Measurements from ENCODE around the gene BBX.

BBX gene

GRCh38 chr3:107855710-107856109, 332.9 kb downstream of the BBX start:
- no peaks in the 10 kb centered on the region for H3K4me1 ChIP-seq (ENCODE audit: control insufficient read depth, insufficient read depth, low read length)
- H3K9ac ChIP-seq (ENCODE audit: low read depth, low read length), result no peak overlapping the region
- no peaks in the 10 kb centered on the region for H3K27me3 ChIP-seq (ENCODE audit: control insufficient read depth, insufficient read depth, low read length)
- H3K4me3 ChIP-seq (ENCODE audit: low read depth, low read length), result no peak overlapping the region
- no peak overlapping the region for H3K27ac ChIP-seq (ENCODE audit: low read depth, low read length)
- no peaks in the 10 kb centered on the region for H3K36me3 ChIP-seq (ENCODE audit: control insufficient read depth, insufficient read depth, low read length)
- H3K9me3 ChIP-seq (ENCODE audit: control insufficient read depth, insufficient read depth, low read length), result 0 out of 2 replicates have a peak, but pooled peaks cover 4% of the 10 kb centered on the region

- Histone ChIP-seq H3K9ac (ENCODE audit: low read depth, low read length) (no peak overlapping the region), H3K4me3 (ENCODE audit: low read depth, low read length) (no peak overlapping the region), H3K9me3 (ENCODE audit: control insufficient read depth, insufficient read depth, low read length) (no peaks in the 10 kb centered on the region), H3K4me1 (ENCODE audit: control insufficient read depth, insufficient read depth, low read length) (no peaks in the 10 kb centered on the region), H3K36me3 (ENCODE audit: control insufficient read depth, insufficient read depth, low read length) (no peaks in the 10 kb centered on the region), H3K27me3 (ENCODE audit: control insufficient read depth, insufficient read depth, low read length) (no peaks in the 10 kb centered on the region), H3K27ac (ENCODE audit: low read depth, low read length) (no peak overlapping the region)
Measured at GRCh38 chr3:107857854-107858253, 335.1 kb downstream of the BBX start.

DNA sequence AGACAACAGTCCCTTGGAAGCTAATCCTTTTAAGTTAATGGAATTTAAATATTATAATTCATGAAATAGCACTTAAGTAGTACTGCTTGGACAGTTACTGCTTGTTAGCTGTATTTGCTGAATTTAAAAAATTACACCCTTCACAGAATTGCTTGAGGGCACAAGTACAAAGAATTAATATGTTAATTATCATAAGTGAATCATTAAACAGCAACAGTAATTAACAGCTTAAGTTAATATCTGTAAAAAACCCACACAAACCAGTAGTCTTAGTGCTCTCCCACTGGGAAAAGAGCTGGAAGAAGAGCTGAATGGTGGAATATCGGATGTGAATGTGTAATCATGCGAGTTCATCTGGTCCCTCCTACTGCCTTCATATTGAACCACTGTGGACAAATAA, 336.1 kb downstream of the BBX start:
- no peak overlapping the region for H3K27ac ChIP-seq (ENCODE audit: low read depth, low read length)
- no peaks in the 10 kb centered on the region for H3K9me3 ChIP-seq (ENCODE audit: control insufficient read depth, insufficient read depth, low read length)
- no peaks in the 10 kb centered on the region for H3K4me1 ChIP-seq (ENCODE audit: control insufficient read depth, insufficient read depth, low read length)
- H3K9ac ChIP-seq (ENCODE audit: low read depth, low read length), result no peak overlapping the region
- no peaks in the 10 kb centered on the region for H3K27me3 ChIP-seq (ENCODE audit: control insufficient read depth, insufficient read depth, low read length)
- H3K4me3 ChIP-seq (ENCODE audit: low read depth, low read length), result no peak overlapping the region
- no peaks in the 10 kb centered on the region for H3K36me3 ChIP-seq (ENCODE audit: control insufficient read depth, insufficient read depth, low read length)

Data from HUES48 (cell line).